HepG2 (cell line): ENCODE measurements around the gene RAB3A. TPM values are rescaled to one million over a fixed set of nuclear protein-coding genes. Genes with fewer than 3 reads are reported as not detected.

ENCODE experiments used
- AKAP8 ChIP-seq: sonication (generic); formaldehyde crosslinking; IDR thresholded peaks from 2 replicates; pipeline ENCODE4 v1.5.1; 2020; ENCODE audit warnings: mild to moderate bottlenecking, missing genetic modification reagents
- ATF1 ChIP-seq: IDR thresholded peaks from 2 replicates; pipeline ENCODE4 v1.6.1; 2016; ENCODE audit warnings: mild to moderate bottlenecking, control low read depth
- CEBPG ChIP-seq: IDR thresholded peaks from 2 replicates; pipeline ENCODE4 v1.6.1; 2016
- FOSL1 ChIP-seq: sonication (generic); formaldehyde crosslinking; IDR thresholded peaks from 2 replicates; pipeline ENCODE4 v1.9.0; 2021; ENCODE audit warnings: missing genetic modification reagents, borderline replicate concordance
- HBP1 ChIP-seq: IDR thresholded peaks from 2 replicates; pipeline ENCODE4 v1.6.1; 2016; ENCODE audit warnings: low read depth, control low read depth
- HOXD1 ChIP-seq: sonication (generic); formaldehyde crosslinking; IDR thresholded peaks from 2 replicates; pipeline ENCODE4 v1.5.0; 2020; ENCODE audit warnings: missing genetic modification reagents
- IRF9 ChIP-seq: sonication (generic); formaldehyde crosslinking; IDR thresholded peaks from 2 replicates; pipeline ENCODE4 v1.8.0; 2022; ENCODE audit warnings: missing genetic modification reagents, mild to moderate bottlenecking, borderline replicate concordance
- JUN ChIP-seq: sonication (generic); formaldehyde crosslinking; IDR thresholded peaks from 2 replicates; pipeline ENCODE4 v1.4.0; 2020; ENCODE audit warnings: mild to moderate bottlenecking, missing genetic modification reagents
- MTF2 ChIP-seq: sonication (generic); formaldehyde crosslinking; IDR thresholded peaks from 2 replicates; pipeline ENCODE4 v1.5.0; 2020; ENCODE audit warnings: missing genetic modification reagents, borderline replicate concordance
- NCOA5 ChIP-seq: sonication (generic); formaldehyde crosslinking; IDR thresholded peaks from 2 replicates; pipeline ENCODE4 v1.4.0; 2020; ENCODE audit warnings: missing genetic modification reagents
- NFIB ChIP-seq: sonication (generic); formaldehyde crosslinking; IDR thresholded peaks from 2 replicates; pipeline ENCODE4 v1.9.0; 2021; ENCODE audit warnings: missing genetic modification reagents, mild to moderate bottlenecking, borderline replicate concordance
- NKX3-1 ChIP-seq: sonication (generic); formaldehyde crosslinking; IDR thresholded peaks from 2 replicates; pipeline ENCODE4 v1.5.0; 2020; ENCODE audit warnings: missing genetic modification reagents
- RFX3 ChIP-seq: IDR thresholded peaks from 2 replicates; pipeline ENCODE4 v1.6.1; 2016; ENCODE audit warnings: missing biosample characterization, missing genetic modification reagents
- RFXANK ChIP-seq: IDR thresholded peaks from 2 replicates; pipeline ENCODE4 v1.6.1; 2016
- RXRA ChIP-seq: sonication (generic); formaldehyde crosslinking; IDR thresholded peaks from 2 replicates; pipeline ENCODE4 v1.5.1; 2020; ENCODE audit warnings: missing genetic modification reagents
- TCF12 ChIP-seq, 2 experiments: fragments of 450-650 bp in 1 of 2; sonication (generic) in 1 of 2; formaldehyde crosslinking in 1 of 2; IDR thresholded peaks; 2 replicates each; pipeline versions ENCODE4 v1.6.1 to v1.8.0; 2017 to 2022; ENCODE audit warnings: antibody characterized with exemption in 1 of 2, mild to moderate bottlenecking in 1 of 2, missing genetic modification reagents in 1 of 2, moderate library complexity in 1 of 2
- TRIM24 ChIP-seq: sonication (generic); formaldehyde crosslinking; IDR thresholded peaks from 2 replicates; pipeline ENCODE4 v1.8.0; 2022; ENCODE audit warnings: mild to moderate bottlenecking, missing genetic modification reagents
- YY1 ChIP-seq: IDR thresholded peaks from 2 replicates; pipeline ENCODE4 v1.6.1; 2011; ENCODE audit warnings: low read length, low read depth, moderate library complexity, mild to moderate bottlenecking; ENCODE audit not compliant: insufficient read depth, insufficient replicate concordance
- ZFP82 ChIP-seq: sonication (generic); formaldehyde crosslinking; IDR thresholded peaks from 2 replicates; pipeline ENCODE4 v1.5.1; 2020; ENCODE audit warnings: mild to moderate bottlenecking, missing genetic modification reagents, borderline replicate concordance
- ZHX1 ChIP-seq: sonication (generic); formaldehyde crosslinking; IDR thresholded peaks from 2 replicates; pipeline ENCODE4 v1.8.1; 2022; ENCODE audit warnings: low read depth, mild to moderate bottlenecking, missing genetic modification reagents
- ZNF251 ChIP-seq: sonication (generic); formaldehyde crosslinking; IDR thresholded peaks from 2 replicates; pipeline ENCODE4 v1.9.0; 2021; ENCODE audit warnings: mild to moderate bottlenecking, missing genetic modification reagents
- ZNF253 ChIP-seq: sonication (generic); formaldehyde crosslinking; IDR thresholded peaks from 2 replicates; pipeline ENCODE4 v1.8.0; 2022; ENCODE audit warnings: mild to moderate bottlenecking, missing genetic modification reagents, borderline replicate concordance
- ZNF292 ChIP-seq: sonication (generic); formaldehyde crosslinking; IDR thresholded peaks from 2 replicates; pipeline ENCODE4 v1.8.1; 2022; ENCODE audit warnings: mild to moderate bottlenecking, low read depth, missing genetic modification reagents, borderline replicate concordance
- ZNF430 ChIP-seq: sonication (generic); formaldehyde crosslinking; IDR thresholded peaks from 2 replicates; pipeline ENCODE4 v1.9.0; 2021; ENCODE audit warnings: mild to moderate bottlenecking, missing genetic modification reagents
- ZNF564 ChIP-seq: sonication (generic); formaldehyde crosslinking; IDR thresholded peaks from 2 replicates; pipeline ENCODE4 v1.8.1; 2023; ENCODE audit warnings: mild to moderate bottlenecking, missing genetic modification reagents
- ZNF567 ChIP-seq: sonication (generic); formaldehyde crosslinking; IDR thresholded peaks from 2 replicates; pipeline ENCODE4 v1.8.1; 2023; ENCODE audit warnings: mild to moderate bottlenecking, missing genetic modification reagents, borderline replicate concordance
- polyA plus RNA-seq, 8 experiments: library from polyadenylated mRNA; depleted of rRNA in 3 of 8; stranded (reverse) in 7 of 8; unstranded in 1 of 8; fragments of >200 nt; fragmentation: Illumina TruSeq in 4 of 8; extraction: Trizol in 4 of 8; gene quantifications; 2 replicates each; pipeline versions ENCODE4 v1.2.1 to v1.2.3, GENCODE V29; 2011 to 2016; ENCODE audit warnings: low read depth in 4 of 8, missing spikeins in 1 of 8, mixed read lengths in 1 of 8; ENCODE audit not compliant: insufficient read depth in 1 of 8
- total RNA-seq, 5 experiments: library from RNA; depleted of rRNA; stranded (reverse); fragments of >200 nt; fragmentation: Illumina TruSeq; extraction: Trizol; gene quantifications; 2 replicates each; pipeline ENCODE4 v1.2.3, GENCODE V29; 2016; ENCODE audit warnings: low read depth in 1 of 5

The RAB3A gene
- total and polyA plus RNA-seq, 2 of the 13 experiments (the other 11 are each of a cell fraction or from before 2014, with no cell fraction given): 0.58 to 0.98 TPM

- TF ChIP-seq IRF9 (CRISPR knock-in tag): peak; percentile 61; the same call in 1 of the 2 replicates
- TF ChIP-seq FOSL1 (CRISPR knock-in tag): no peak
- peak; percentile 92 for TF ChIP-seq ZFP82 (CRISPR knock-in tag)
- no peak for TF ChIP-seq CEBPG (CRISPR knock-in tag)
- peak; percentile 95 for TF ChIP-seq HBP1 (CRISPR knock-in tag)
- no peak for TF ChIP-seq AKAP8 (CRISPR knock-in tag)
- TF ChIP-seq TCF12 (IDR thresholded peaks at IDR 0.05): no peak
- no peak for TF ChIP-seq TCF12 (CRISPR knock-in tag; IDR thresholded peaks at IDR 0.05)
- peak; percentile 86 for TF ChIP-seq HOXD1 (CRISPR knock-in tag)
- no peak for TF ChIP-seq NFIB
- TF ChIP-seq NCOA5 (CRISPR knock-in tag): no peak
- no peak for TF ChIP-seq YY1
- peak; percentile 97 for TF ChIP-seq NKX3-1
- no peak for TF ChIP-seq JUN (CRISPR knock-in tag)
- no peak; the same call in 1 of the 2 replicates for TF ChIP-seq ZNF253 (CRISPR knock-in tag)
- peak; percentile 93 for TF ChIP-seq MTF2 (CRISPR knock-in tag)
- TF ChIP-seq ZHX1 (CRISPR knock-in tag): 0 out of 2 replicates have a peak, but pooled peaks have one; percentile 11
- peak; percentile 95 for TF ChIP-seq ZNF430 (CRISPR knock-in tag)
- TF ChIP-seq ZNF564 (CRISPR knock-in tag): peak; percentile 63
- TF ChIP-seq RFXANK (CRISPR knock-in tag): peak; percentile 70; the same call in 1 of the 2 replicates
- TF ChIP-seq TRIM24: no peak
- TF ChIP-seq ATF1: no peak
- TF ChIP-seq ZNF567: no peak
- no peak for TF ChIP-seq ZNF292 (CRISPR knock-in tag)
- TF ChIP-seq RXRA (CRISPR knock-in tag): peak; percentile 65; the same call in 1 of the 2 replicates
- peak; percentile 38; the same call in 1 of the 2 replicates for TF ChIP-seq RFX3 (CRISPR knock-in tag)
- TF ChIP-seq ZNF251 (CRISPR knock-in tag): no peak
Measured at GRCh38 chr19:18233224-18233825, 29.5 kb upstream of the RAB3A start (continued).
